ENCODE results near the gene ABCC3.

ABCC3 gene

GRCh38 chr17:50735287-50735686 lies 100.6 kb downstream of the ABCC3 start:
- Histone ChIP-seq H3K4me1 (ENCODE audit: insufficient read depth, low read length) (no peaks in the 10 kb centered on the region; the same call in 1 of the 2 replicates), H3K36me3 (ENCODE audit: insufficient read depth, low read length) (peaks cover 21% of the 10 kb centered on the region), H3K9ac (ENCODE audit: low read depth, low read length) (no peak overlapping the region), H3K9me3 (ENCODE audit: control insufficient read depth, insufficient read depth, low read length) (no peaks in the 10 kb centered on the region)

- H3K9ac ChIP-seq (ENCODE audit: low read depth, low read length), result no peak overlapping the region
- H3K36me3 ChIP-seq (ENCODE audit: insufficient read depth, low read length), result peaks cover 37% of the 10 kb centered on the region
- H3K9me3 ChIP-seq (ENCODE audit: control insufficient read depth, insufficient read depth, low read length), result no peaks in the 10 kb centered on the region
- no peaks in the 10 kb centered on the region for H3K4me1 ChIP-seq (ENCODE audit: insufficient read depth, low read length)
Observed at GRCh38 chr17:50737118-50737698, 102.5 kb downstream of the ABCC3 start.

- H3K4me1 ChIP-seq (ENCODE audit: insufficient read depth, low read length), result no peaks in the 10 kb centered on the region
- no peak overlapping the region for H3K9ac ChIP-seq (ENCODE audit: low read depth, low read length)
- H3K36me3 ChIP-seq (ENCODE audit: insufficient read depth, low read length), result peaks cover 52% of the 10 kb centered on the region
- H3K9me3 ChIP-seq (ENCODE audit: control insufficient read depth, insufficient read depth, low read length), result no peaks in the 10 kb centered on the region
Observed at GRCh38 chr17:50739098-50739497, 104.4 kb downstream of the ABCC3 start.

Data from ES-I3 (cell line).